ENCODE measurements around the gene SRL. TPM values are rescaled to one million over a fixed set of nuclear protein-coding genes. Genes with fewer than 3 reads are reported as not detected.
A peak's percentile ranks its signal among the peaks of the same experiment; 100 is the strongest.

Gene SRL
- total RNA-seq, 1 experiment from 2014 or later = 0.11 TPM

GRCh38 chr16:4285167-4285566 lies 43.3 kb upstream of the SRL start:
- CTCF ChIA-PET = interaction anchor here (0.9 to 1.5 kb wide), 3 partner anchors 11 to 43 kb away, joined by 4 to 6 read pairs (median 5); no protein-coding TSS in a partner anchor
- TF ChIP-seq NFYB (CRISPR knock-in tag; conservative IDR thresholded peaks at IDR 0.05; ENCODE audit: low read depth) (no peak), ZNF121 (CRISPR knock-in tag; IDR thresholded peaks at IDR 0.05) (no peak), ERG (CRISPR knock-in tag; IDR thresholded peaks at IDR 0.05) (no peak), FOXP1 (CRISPR knock-in tag; IDR thresholded peaks at IDR 0.05; ENCODE audit: borderline replicate concordance) (peak; percentile 41; the same call in 1 of the 2 replicates), ZNF138 (CRISPR knock-in tag; conservative IDR thresholded peaks at IDR 0.05) (no peak)
- TF ChIP-seq, protein P1, sequence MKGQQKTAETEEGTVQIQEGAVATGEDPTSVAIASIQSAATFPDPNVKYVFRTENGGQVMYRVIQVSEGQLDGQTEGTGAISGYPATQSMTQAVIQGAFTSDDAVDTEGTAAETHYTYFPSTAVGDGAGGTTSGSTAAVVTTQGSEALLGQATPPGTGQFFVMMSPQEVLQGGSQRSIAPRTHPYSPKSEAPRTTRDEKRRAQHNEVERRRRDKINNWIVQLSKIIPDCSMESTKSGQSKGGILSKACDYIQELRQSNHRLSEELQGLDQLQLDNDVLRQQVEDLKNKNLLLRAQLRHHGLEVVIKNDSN (CRISPR knock-in tag; IDR thresholded peaks at IDR 0.05) = no peak
- TF ChIP-seq, protein P2, sequence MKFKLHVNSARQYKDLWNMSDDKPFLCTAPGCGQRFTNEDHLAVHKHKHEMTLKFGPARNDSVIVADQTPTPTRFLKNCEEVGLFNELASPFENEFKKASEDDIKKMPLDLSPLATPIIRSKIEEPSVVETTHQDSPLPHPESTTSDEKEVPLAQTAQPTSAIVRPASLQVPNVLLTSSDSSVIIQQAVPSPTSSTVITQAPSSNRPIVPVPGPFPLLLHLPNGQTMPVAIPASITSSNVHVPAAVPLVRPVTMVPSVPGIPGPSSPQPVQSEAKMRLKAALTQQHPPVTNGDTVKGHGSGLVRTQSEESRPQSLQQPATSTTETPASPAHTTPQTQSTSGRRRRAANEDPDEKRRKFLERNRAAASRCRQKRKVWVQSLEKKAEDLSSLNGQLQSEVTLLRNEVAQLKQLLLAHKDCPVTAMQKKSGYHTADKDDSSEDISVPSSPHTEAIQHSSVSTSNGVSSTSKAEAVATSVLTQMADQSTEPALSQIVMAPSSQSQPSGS (CRISPR knock-in tag; IDR thresholded peaks at IDR 0.05; ENCODE audit: borderline replicate concordance, low read depth) = no peak
- H3K4me1 Mint-ChIP-seq = peaks cover 25% of the 10 kb centered on the region
- H3K9me3 Mint-ChIP-seq = peaks cover 10% of the 10 kb centered on the region
- POLR2A ChIA-PET = interaction anchor here (1.7 kb wide), 1 partner anchor 12 kb away, joined by 3 read pairs; the partner anchor contains the start of gene TFAP4
- no peak overlapping the region for H3K4me3 Mint-ChIP-seq
- ATAC-seq (no peak), DNase-seq (ENCODE audit: low spot score) (no peak)
- peaks cover 7% of the 10 kb centered on the region for H3K36me3 Mint-ChIP-seq
- H3K27me3 Mint-ChIP-seq (ENCODE audit: low read depth) = peaks cover 8% of the 10 kb centered on the region; the same call in 1 of the 2 replicates
- H3K27ac Mint-ChIP-seq = no peak overlapping the region

DNA sequence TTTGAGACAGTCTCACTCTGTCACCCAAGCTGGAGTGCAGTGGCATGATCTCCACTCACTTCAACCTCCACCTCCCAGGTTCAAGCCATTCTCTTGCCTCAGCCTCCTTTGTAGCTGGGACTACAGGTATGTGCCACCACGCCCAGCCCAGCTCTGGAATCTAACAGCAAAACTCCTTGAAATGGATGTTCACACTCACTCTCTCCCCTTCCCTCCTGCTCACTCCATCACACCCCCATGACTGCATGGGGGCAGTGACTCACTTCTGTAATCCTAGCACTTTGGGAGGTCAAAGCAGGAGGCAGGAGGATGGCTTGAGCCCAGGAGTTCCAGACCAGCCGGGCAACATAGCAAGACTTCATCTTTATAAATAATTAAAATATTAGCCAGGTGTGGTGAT lies 42.1 kb upstream of the SRL start:
- CTCF ChIA-PET = interaction anchor here (1.0 to 2.5 kb wide), 4 partner anchors 11 to 42 kb away, joined by 3 to 21 read pairs (median 4); partner anchors contain the start of gene TFAP4
- H3K27me3 Mint-ChIP-seq (ENCODE audit: low read depth) = peaks cover 8% of the 10 kb centered on the region; the same call in 1 of the 2 replicates
- POLR2A ChIA-PET = no interaction called here
- peaks cover 10% of the 10 kb centered on the region for H3K9me3 Mint-ChIP-seq
- no peak overlapping the region for H3K4me3 Mint-ChIP-seq
- peaks cover 25% of the 10 kb centered on the region for H3K4me1 Mint-ChIP-seq
- peaks cover 7% of the 10 kb centered on the region for H3K36me3 Mint-ChIP-seq
- H3K27ac Mint-ChIP-seq = no peak overlapping the region
- no peak for TF ChIP-seq ZNF219 (CRISPR knock-in tag; IDR thresholded peaks at IDR 0.05; ENCODE audit: borderline replicate concordance)
- no peak for TF ChIP-seq ZNF671 (CRISPR knock-in tag; IDR thresholded peaks at IDR 0.05)
- TF ChIP-seq STAT6 (CRISPR knock-in tag; conservative IDR thresholded peaks at IDR 0.05; ENCODE audit: low read depth) = no peak
- TF ChIP-seq, protein P3, sequence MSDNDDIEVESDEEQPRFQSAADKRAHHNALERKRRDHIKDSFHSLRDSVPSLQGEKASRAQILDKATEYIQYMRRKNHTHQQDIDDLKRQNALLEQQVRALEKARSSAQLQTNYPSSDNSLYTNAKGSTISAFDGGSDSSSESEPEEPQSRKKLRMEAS (CRISPR knock-in tag; IDR thresholded peaks at IDR 0.05) = no peak
- TF ChIP-seq SMAD4 (CRISPR knock-in tag; IDR thresholded peaks at IDR 0.05) = no peak
- TF ChIP-seq, protein P4, sequence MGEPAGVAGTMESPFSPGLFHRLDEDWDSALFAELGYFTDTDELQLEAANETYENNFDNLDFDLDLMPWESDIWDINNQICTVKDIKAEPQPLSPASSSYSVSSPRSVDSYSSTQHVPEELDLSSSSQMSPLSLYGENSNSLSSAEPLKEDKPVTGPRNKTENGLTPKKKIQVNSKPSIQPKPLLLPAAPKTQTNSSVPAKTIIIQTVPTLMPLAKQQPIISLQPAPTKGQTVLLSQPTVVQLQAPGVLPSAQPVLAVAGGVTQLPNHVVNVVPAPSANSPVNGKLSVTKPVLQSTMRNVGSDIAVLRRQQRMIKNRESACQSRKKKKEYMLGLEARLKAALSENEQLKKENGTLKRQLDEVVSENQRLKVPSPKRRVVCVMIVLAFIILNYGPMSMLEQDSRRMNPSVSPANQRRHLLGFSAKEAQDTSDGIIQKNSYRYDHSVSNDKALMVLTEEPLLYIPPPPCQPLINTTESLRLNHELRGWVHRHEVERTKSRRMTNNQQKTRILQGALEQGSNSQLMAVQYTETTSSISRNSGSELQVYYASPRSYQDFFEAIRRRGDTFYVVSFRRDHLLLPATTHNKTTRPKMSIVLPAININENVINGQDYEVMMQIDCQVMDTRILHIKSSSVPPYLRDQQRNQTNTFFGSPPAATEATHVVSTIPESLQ (CRISPR knock-in tag; IDR thresholded peaks at IDR 0.05) = no peak
- TF ChIP-seq ZNF138 (CRISPR knock-in tag; conservative IDR thresholded peaks at IDR 0.05) = no peak
- TF ChIP-seq, protein P5, sequence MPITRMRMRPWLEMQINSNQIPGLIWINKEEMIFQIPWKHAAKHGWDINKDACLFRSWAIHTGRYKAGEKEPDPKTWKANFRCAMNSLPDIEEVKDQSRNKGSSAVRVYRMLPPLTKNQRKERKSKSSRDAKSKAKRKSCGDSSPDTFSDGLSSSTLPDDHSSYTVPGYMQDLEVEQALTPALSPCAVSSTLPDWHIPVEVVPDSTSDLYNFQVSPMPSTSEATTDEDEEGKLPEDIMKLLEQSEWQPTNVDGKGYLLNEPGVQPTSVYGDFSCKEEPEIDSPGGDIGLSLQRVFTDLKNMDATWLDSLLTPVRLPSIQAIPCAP (CRISPR knock-in tag; IDR thresholded peaks at IDR 0.05) = no peak
- TF ChIP-seq, protein P6, sequence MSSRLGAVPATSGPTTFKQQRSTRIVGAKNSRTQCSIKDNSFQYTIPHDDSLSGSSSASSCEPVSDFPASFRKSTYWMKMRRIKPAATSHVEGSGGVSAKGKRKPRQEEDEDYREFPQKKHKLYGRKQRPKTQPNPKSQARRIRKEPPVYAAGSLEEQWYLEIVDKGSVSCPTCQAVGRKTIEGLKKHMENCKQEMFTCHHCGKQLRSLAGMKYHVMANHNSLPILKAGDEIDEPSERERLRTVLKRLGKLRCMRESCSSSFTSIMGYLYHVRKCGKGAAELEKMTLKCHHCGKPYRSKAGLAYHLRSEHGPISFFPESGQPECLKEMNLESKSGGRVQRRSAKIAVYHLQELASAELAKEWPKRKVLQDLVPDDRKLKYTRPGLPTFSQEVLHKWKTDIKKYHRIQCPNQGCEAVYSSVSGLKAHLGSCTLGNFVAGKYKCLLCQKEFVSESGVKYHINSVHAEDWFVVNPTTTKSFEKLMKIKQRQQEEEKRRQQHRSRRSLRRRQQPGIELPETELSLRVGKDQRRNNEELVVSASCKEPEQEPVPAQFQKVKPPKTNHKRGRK (CRISPR knock-in tag; IDR thresholded peaks at IDR 0.05; ENCODE audit: borderline replicate concordance) = no peak
- no peak for TF ChIP-seq TP53 (CRISPR knock-in tag; IDR thresholded peaks at IDR 0.05)
- no peak for TF ChIP-seq JUN (CRISPR knock-in tag; IDR thresholded peaks at IDR 0.05)
- TF ChIP-seq ZNF416 (CRISPR knock-in tag; IDR thresholded peaks at IDR 0.05) = no peak
- DNase-seq (ENCODE audit: low spot score) = no peak
- ATAC-seq = no peak
